Measurements from ENCODE around the gene MAST3.
A peak's percentile ranks its signal among the peaks of the same experiment; 100 is the strongest.

The MAST3 gene

GRCh38 chr19:18097217-18097992 lies at the start of gene MAST3:
MAST3 (plus strand) TSS chr19:18097778; CDS start chr19:18097793, 15 bp downstream.
- peak; percentile 75 to 81 for DNase-seq (ENCODE audit: low read depth in 2 of 2, low spot score in 1 of 2)

GRCh38 chr19:18049385-18049784 lies 48.2 kb upstream of the MAST3 start:
- DNase-seq (ENCODE audit: low read depth in 2 of 2, low spot score in 1 of 2), result no peak

- DNase-seq (ENCODE audit: low read depth in 2 of 2, low spot score in 1 of 2), result no peak
These were observed 45.7 kb upstream of the MAST3 start for GRCh38 chr19:18051887-18052286.

- DNase-seq (ENCODE audit: low read depth in 2 of 2, low spot score in 1 of 2), result no peak
These were observed 43.9 kb upstream of the MAST3 start for GRCh38 chr19:18053576-18054219.

- DNase-seq (ENCODE audit: low read depth in 2 of 2, low spot score in 1 of 2), result no peak
These were observed 41.6 kb upstream of the MAST3 start for GRCh38 chr19:18055967-18056366.

- DNase-seq (ENCODE audit: low read depth in 2 of 2, low spot score in 1 of 2), result no peak
These were observed 40.0 kb upstream of the MAST3 start for GRCh38 chr19:18057557-18057956.

- peak; percentile 62 to 71 for DNase-seq (ENCODE audit: low read depth in 2 of 2, low spot score in 1 of 2)
These were observed 39.2 kb upstream of the MAST3 start for GRCh38 chr19:18058208-18059009.

- no peak for DNase-seq (ENCODE audit: low read depth in 2 of 2, low spot score in 1 of 2)
These were observed 38.3 kb upstream of the MAST3 start for GRCh38 chr19:18059297-18059696.

- no peak for DNase-seq (ENCODE audit: low read depth in 2 of 2, low spot score in 1 of 2)
These were observed 37.7 kb upstream of the MAST3 start for GRCh38 chr19:18059902-18060301.

GRCh38 chr19:18060472-18060871 lies 37.1 kb upstream of the MAST3 start:
- DNase-seq (ENCODE audit: low read depth in 2 of 2, low spot score in 1 of 2), result no peak

GRCh38 chr19:18062028-18062427 lies 35.5 kb upstream of the MAST3 start:
- DNase-seq (ENCODE audit: low read depth in 2 of 2, low spot score in 1 of 2), result no peak

- DNase-seq (ENCODE audit: low read depth in 2 of 2, low spot score in 1 of 2), result no peak
These were observed 34.1 kb upstream of the MAST3 start for GRCh38 chr19:18063463-18063862.

- no peak for DNase-seq (ENCODE audit: low read depth in 2 of 2, low spot score in 1 of 2)
These were observed 32.4 kb upstream of the MAST3 start for GRCh38 chr19:18065173-18065495.

GRCh38 chr19:18068395-18068794 lies 29.2 kb upstream of the MAST3 start:
- no peak for DNase-seq (ENCODE audit: low read depth in 2 of 2, low spot score in 1 of 2)

GRCh38 chr19:18069383-18069782 lies 28.2 kb upstream of the MAST3 start:
- no peak for DNase-seq (ENCODE audit: low read depth in 2 of 2, low spot score in 1 of 2)

GRCh38 chr19:18070181-18070580 lies 27.4 kb upstream of the MAST3 start:
- DNase-seq (ENCODE audit: low read depth in 2 of 2, low spot score in 1 of 2), result no peak

- DNase-seq (ENCODE audit: low read depth in 2 of 2, low spot score in 1 of 2), result no peak
These were observed 25.2 kb upstream of the MAST3 start for GRCh38 chr19:18072335-18072734.

- DNase-seq (ENCODE audit: low read depth in 2 of 2, low spot score in 1 of 2), result no peak
These were observed 24.4 kb upstream of the MAST3 start for GRCh38 chr19:18073197-18073596.

- DNase-seq (ENCODE audit: low read depth in 2 of 2, low spot score in 1 of 2), result no peak
These were observed 23.4 kb upstream of the MAST3 start for GRCh38 chr19:18074192-18074591.

- DNase-seq (ENCODE audit: low read depth in 2 of 2, low spot score in 1 of 2), result no peak
These were observed 13.5 kb upstream of the MAST3 start for GRCh38 chr19:18083929-18084684.

GRCh38 chr19:18085702-18086457 lies 11.7 kb upstream of the MAST3 start:
- DNase-seq (ENCODE audit: low read depth in 2 of 2, low spot score in 1 of 2), result no peak

Measured in stimulated activated CD8-positive, alpha-beta memory T cell treated with anti-CD3 and anti-CD28 coated beads, Interleukin-4, amount 100 ng/mL, for 1 hour (primary cell).